Gastrocnemius medialis (tissue), 4 donors: ENCODE data around the gene CORO2B.

Source experiments
- CTCF ChIP-seq, 5 experiments: fragments of 450-650 bp in 3 of 5; fragments of 200-600 bp in 2 of 5; sonication (generic) in 2 of 5; IDR thresholded peaks in 4 of 5; conservative IDR thresholded peaks in 1 of 5; 1 replicate in 4 of 5; 2 replicates in 1 of 5; pipeline ENCODE4 v1.5.1; 2016 to 2019; ENCODE audit warnings: antibody characterized with exemption in 5 of 5, mild to moderate bottlenecking in 3 of 5, moderate library complexity in 3 of 5
- POLR2A ChIP-seq, 2 donors: fragments of 450-650 bp; IDR thresholded peaks; one replicate each; pipeline ENCODE4 v1.6.1; 2017; ENCODE audit warnings: antibody characterized with exemption in 2 of 2, mild to moderate bottlenecking in 2 of 2, moderate library complexity in 2 of 2

DNA sequence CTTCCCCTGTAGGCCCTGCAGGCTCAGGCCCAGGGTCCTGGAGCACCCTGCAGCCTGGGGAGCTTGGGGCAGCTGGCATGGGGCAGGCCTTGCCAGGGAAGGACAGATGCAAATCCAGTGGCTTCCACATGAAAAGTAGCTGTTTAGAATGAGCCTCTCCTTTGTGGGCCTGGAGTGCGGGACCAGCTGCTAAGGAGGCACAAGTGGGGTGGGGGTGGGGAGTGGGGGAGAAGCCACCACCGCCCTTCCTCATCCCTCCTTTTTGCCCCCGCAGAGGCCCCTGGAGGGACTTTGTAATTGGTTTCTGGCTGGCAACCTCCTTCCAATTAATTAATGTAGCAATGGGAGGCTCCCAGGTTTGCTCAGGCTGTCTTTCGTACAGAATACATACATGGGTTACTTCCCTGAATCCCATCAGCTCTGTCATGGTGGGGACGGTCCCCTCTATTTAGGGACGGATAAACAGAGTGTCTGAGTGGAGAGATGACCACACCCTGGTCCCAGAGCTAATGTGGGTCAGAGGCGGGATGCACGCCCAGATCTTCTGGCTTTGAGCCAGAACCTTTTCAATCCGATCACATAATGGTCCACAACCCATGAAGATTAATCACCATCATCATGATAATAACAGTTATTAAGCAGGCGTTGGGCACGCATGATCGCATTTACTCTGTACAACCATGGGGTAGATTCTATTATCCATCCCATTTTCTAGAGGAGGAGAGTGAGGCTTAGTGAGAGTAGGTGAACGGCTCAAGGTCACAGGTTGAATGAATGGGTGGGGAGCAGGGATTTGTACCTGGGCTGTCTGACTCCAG is 6.2 kb downstream of the CORO2B start:
- no peak for TF ChIP-seq CTCF (IDR thresholded peaks at IDR 0.05 in 4 of 5, conservative IDR thresholded peaks at IDR 0.05 in 1 of 5)
- TF ChIP-seq POLR2A (IDR thresholded peaks at IDR 0.05) = no peak
